Colonic mucosa (tissue), 4 donors: ENCODE results near the gene STAT5B. TPM values are rescaled to one million over a fixed set of nuclear protein-coding genes. Genes with fewer than 3 reads are reported as not detected.

Experiments used
- DNase-seq: peaks from one replicate; pipeline ENCODE4 v3.0.0-alpha.2; 2020
- H3K27ac ChIP-seq: fragments of 200-600 bp; one replicate; pipeline ENCODE4 v1.8.0; 2021
- H3K27me3 ChIP-seq: fragments of 200-600 bp; one replicate; pipeline ENCODE4 v1.8.0; 2021
- H3K36me3 ChIP-seq: fragments of 200-600 bp; one replicate; pipeline ENCODE4 v1.8.0; 2021
- H3K4me1 ChIP-seq: fragments of 200-600 bp; one replicate; pipeline ENCODE4 v1.8.0; 2021; ENCODE audit warnings: mild to moderate bottlenecking
- H3K4me3 ChIP-seq: fragments of 200-600 bp; one replicate; pipeline ENCODE4 v1.8.0; 2021
- H3K9ac ChIP-seq, 2 donors: one replicate each; pipeline ENCODE4 v1.7.0; 2013; ENCODE audit warnings: control low read depth in 2 of 2, low read depth in 2 of 2, low read length in 2 of 2
- H3K9me3 ChIP-seq: fragments of 200-600 bp; one replicate; pipeline ENCODE4 v1.8.0; 2021
- CTCF ChIP-seq: fragments of 200-600 bp; IDR thresholded peaks from one replicate; pipeline ENCODE4 v1.8.0; 2022; ENCODE audit warnings: antibody characterized with exemption, mild to moderate bottlenecking
- intact Hi-C: fragments of 100-400 bp; cut with DNase I; formaldehyde crosslinking; loops from one replicate; pipeline ENCODE4 v1.14.1; 2022
- total RNA-seq, 2 donors: library from RNA; stranded (reverse); fragmentation: NEBNext Ultra II Directional in 1 of 2; extraction: Animal tissue kit (Norgen Biotek cat#: 25700) in 1 of 2; gene quantifications; one replicate each; pipeline ENCODE4 v1.2.1, GENCODE V29; 2021
- donor health status: healthy.
- donor health status: DM: no; HTN: no; CAD: no.
- donor health status: DM: no; HTN: no; CAD: no.

Gene STAT5B
- total RNA-seq, 2 donors from 2014 or later = 29.3 to 38.4 TPM

GRCh38 chr17:42183741-42184711 lies 92.2 kb downstream of the STAT5B start:
- TF ChIP-seq CTCF = peak; percentile 84
- H3K9ac ChIP-seq = peak overlapping the region; percentile 43 to 62
- DNase-seq = peak; percentile 76
- H3K9me3 ChIP-seq = no peaks in the 10 kb centered on the region
- intact Hi-C loops = no loop called here
- H3K36me3 ChIP-seq = no peaks in the 10 kb centered on the region
- H3K4me1 ChIP-seq = peaks cover 27% of the 10 kb centered on the region
- peak overlapping the region; percentile 51 for H3K4me3 ChIP-seq
- H3K27ac ChIP-seq = peak overlapping the region; percentile 84
- H3K27me3 ChIP-seq = peaks cover 16% of the 10 kb centered on the region

GRCh38 chr17:42182927-42183734 lies 93.1 kb downstream of the STAT5B start:
- H3K4me1 ChIP-seq = peaks cover 27% of the 10 kb centered on the region
- peaks cover 16% of the 10 kb centered on the region for H3K27me3 ChIP-seq
- no peak for TF ChIP-seq CTCF
- peak overlapping the region; percentile 84 for H3K27ac ChIP-seq
- no peaks in the 10 kb centered on the region for H3K36me3 ChIP-seq
- peak overlapping the region; percentile 43 to 62 for H3K9ac ChIP-seq
- DNase-seq = peak; percentile 62
- intact Hi-C loops = no loop called here
- H3K9me3 ChIP-seq = no peaks in the 10 kb centered on the region
- H3K4me3 ChIP-seq = peak overlapping the region; percentile 51

GRCh38 chr17:42181851-42182207 lies 94.4 kb downstream of the STAT5B start:
- intact Hi-C loops = no loop called here
- peaks cover 16% of the 10 kb centered on the region for H3K27me3 ChIP-seq

GRCh38 chr17:42180922-42181850 lies 95.0 kb downstream of the STAT5B start, which contains the start of gene KCNH4:
Gene KCNH4 (minus strand): TSS chr17:42181142. CDS start chr17:42180945, 197 bp downstream.
- Histone ChIP-seq H3K27me3 (peaks cover 16% of the 10 kb centered on the region), H3K36me3 (no peaks in the 10 kb centered on the region), H3K27ac (no peak within 1 kb of the TSS), H3K4me3 (peak within 1 kb of the TSS; percentile 30), H3K9ac (no peak within 1 kb of the TSS), H3K9me3 (no peaks in the 10 kb centered on the region), H3K4me1 (peaks cover 27% of the 10 kb centered on the region)
- intact Hi-C loops = no loop called here
- DNase-seq = peak; percentile 74
- peak; percentile 41 for TF ChIP-seq CTCF

More at GRCh38 chr17:42181851-42182207, 94.4 kb downstream of the STAT5B start:
- Histone ChIP-seq H3K4me3 (no peak overlapping the region), H3K4me1 (peaks cover 27% of the 10 kb centered on the region), H3K36me3 (no peaks in the 10 kb centered on the region), H3K9me3 (no peaks in the 10 kb centered on the region), H3K9ac (no peak overlapping the region), H3K27ac (no peak overlapping the region)
- no peak for TF ChIP-seq CTCF
- DNase-seq = no peak
